Measurements from ENCODE around the gene BRSK2. TPM values are rescaled to one million over a fixed set of nuclear protein-coding genes. Genes with fewer than 3 reads are reported as not detected.

Gene BRSK2
- total RNA-seq, 1 experiment from 2014 or later, result 1.2 TPM

DNA sequence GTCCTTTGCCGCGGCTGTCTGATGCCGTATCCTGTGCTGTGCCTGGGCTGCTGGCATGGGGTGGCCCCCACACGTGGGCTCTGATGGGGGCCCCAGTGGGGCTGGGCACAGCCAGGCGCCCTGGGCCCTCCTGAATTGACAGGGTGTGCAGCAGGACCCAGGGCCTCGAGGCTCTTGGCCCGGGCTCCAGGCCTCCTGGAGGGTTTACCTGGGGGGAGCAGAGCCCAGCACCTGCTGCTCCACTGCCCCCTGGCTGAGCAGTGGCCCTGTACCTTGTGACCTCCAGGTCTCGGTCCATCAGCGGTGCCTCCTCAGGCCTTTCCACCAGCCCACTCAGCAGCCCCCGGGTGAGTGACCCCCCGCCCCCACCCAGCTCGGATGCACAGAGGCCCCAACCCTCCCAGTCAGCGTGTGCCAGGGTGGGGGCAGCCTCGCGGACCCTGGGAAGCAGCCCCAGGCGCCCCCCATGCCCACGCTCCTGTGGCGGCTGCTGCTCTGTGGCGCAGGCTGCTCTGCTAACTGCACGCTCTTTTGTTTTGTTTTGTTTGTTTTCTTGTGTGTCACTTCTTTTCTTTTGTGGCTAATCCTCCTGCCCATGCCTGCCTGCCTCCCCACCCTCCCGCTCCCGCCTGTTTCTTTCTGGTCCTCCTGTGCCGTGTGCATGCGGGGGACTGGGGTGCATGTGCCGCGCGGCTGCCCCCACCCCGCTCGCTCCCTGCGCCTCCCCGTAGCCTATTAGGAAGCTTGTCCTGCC lies 59.9 kb downstream of the BRSK2 start:
- Histone ChIP-seq H3K27ac (ENCODE audit: low read length) (no peak overlapping the region), H3K9me2 (replicated peaks; ENCODE audit: low read length) (no peaks in the 10 kb centered on the region), H3K4me2 (ENCODE audit: low read length) (no peak overlapping the region), H2AFZ (ENCODE audit: low read length) (no peak overlapping the region), H4K20me1 (ENCODE audit: low read length) (no peaks in the 10 kb centered on the region), H3K79me2 (ENCODE audit: low read length) (no peaks in the 10 kb centered on the region), H3K4me1 (ENCODE audit: insufficient read depth, low read length) (peaks cover 10% of the 10 kb centered on the region; the same call in 1 of the 2 replicates), H3K9me3 (ENCODE audit: low read length) (no peaks in the 10 kb centered on the region), H3K36me3 (ENCODE audit: low read depth, low read length) (no peaks in the 10 kb centered on the region), H3K4me3 (ENCODE audit: low read length) (no peak overlapping the region), H3F3A (ENCODE audit: low read length, unreplicated experiment) (no peaks in the 10 kb centered on the region), H3K27me3 (ENCODE audit: low read length) (no peaks in the 10 kb centered on the region), H3K9ac (ENCODE audit: low read length) (no peak overlapping the region)
- ChIA-PET POLR2A (ENCODE audit: unreplicated experiment) (no interaction called here), CTCF (no interaction called here)
- intact Hi-C loops (cut with micrococcal nuclease), result no loop called here
- peak; percentile 15 for DNase-seq
- ATAC-seq, result no peak
- BruUV-seq (replicated peaks), result no TSS peak
- TF ChIP-seq EZH2 (IDR thresholded peaks at IDR 0.05; ENCODE audit: low read length, unreplicated experiment), result no peak
- TF ChIP-seq EZH2phosphoT487 (IDR thresholded peaks at IDR 0.05; ENCODE audit: borderline replicate concordance, low read length), result no peak
- TF ChIP-seq, protein P1, sequence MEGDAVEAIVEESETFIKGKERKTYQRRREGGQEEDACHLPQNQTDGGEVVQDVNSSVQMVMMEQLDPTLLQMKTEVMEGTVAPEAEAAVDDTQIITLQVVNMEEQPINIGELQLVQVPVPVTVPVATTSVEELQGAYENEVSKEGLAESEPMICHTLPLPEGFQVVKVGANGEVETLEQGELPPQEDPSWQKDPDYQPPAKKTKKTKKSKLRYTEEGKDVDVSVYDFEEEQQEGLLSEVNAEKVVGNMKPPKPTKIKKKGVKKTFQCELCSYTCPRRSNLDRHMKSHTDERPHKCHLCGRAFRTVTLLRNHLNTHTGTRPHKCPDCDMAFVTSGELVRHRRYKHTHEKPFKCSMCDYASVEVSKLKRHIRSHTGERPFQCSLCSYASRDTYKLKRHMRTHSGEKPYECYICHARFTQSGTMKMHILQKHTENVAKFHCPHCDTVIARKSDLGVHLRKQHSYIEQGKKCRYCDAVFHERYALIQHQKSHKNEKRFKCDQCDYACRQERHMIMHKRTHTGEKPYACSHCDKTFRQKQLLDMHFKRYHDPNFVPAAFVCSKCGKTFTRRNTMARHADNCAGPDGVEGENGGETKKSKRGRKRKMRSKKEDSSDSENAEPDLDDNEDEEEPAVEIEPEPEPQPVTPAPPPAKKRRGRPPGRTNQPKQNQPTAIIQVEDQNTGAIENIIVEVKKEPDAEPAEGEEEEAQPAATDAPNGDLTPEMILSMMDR (conservative IDR thresholded peaks at IDR 0.05; ENCODE audit: low read depth, low read length), result no peak

DNA sequence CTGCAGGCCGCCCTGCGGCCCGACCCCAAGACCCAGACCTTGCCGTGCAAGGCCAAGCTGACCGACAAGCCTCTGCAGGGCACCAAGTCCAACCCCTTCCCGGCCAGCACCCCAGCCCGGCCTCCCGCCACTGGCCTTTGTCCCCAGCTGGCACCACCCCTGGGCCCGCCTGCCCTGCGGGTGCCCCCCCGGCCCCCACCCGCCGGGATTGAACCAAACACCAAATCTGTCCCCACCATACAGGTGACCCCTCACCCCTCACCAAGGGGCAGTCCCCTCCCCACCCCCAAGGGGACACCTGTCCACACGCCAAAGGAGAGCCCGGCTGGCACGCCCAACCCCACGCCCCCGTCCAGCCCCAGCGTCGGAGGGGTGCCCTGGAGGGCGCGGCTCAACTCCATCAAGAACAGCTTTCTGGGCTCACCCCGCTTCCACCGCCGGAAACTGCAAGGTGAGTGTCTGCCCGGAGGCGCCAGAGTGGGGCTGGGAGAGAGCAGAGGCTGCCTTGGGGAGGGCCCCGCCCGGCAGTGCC lies 60.7 kb downstream of the BRSK2 start:
- Histone ChIP-seq H3K9me3 (ENCODE audit: low read length) (no peaks in the 10 kb centered on the region), H3K27ac (ENCODE audit: low read length) (no peak overlapping the region), H2AFZ (ENCODE audit: low read length) (no peak overlapping the region), H3K9me2 (replicated peaks; ENCODE audit: low read length) (no peaks in the 10 kb centered on the region), H3K4me2 (ENCODE audit: low read length) (peak overlapping the region; percentile 37; the same call in 1 of the 2 replicates), H4K20me1 (ENCODE audit: low read length) (no peaks in the 10 kb centered on the region), H3K9ac (ENCODE audit: low read length) (no peak overlapping the region), H3K79me2 (ENCODE audit: low read length) (no peaks in the 10 kb centered on the region), H3K4me3 (ENCODE audit: low read length) (no peak overlapping the region), H3K36me3 (ENCODE audit: low read depth, low read length) (no peaks in the 10 kb centered on the region), H3K27me3 (ENCODE audit: low read length) (no peaks in the 10 kb centered on the region), H3K4me1 (ENCODE audit: insufficient read depth, low read length) (peaks cover 10% of the 10 kb centered on the region; the same call in 1 of the 2 replicates), H3F3A (ENCODE audit: low read length, unreplicated experiment) (no peaks in the 10 kb centered on the region)
- ChIA-PET CTCF (no interaction called here), POLR2A (ENCODE audit: unreplicated experiment) (no interaction called here)
- intact Hi-C loops (cut with micrococcal nuclease), result no loop called here
- peak; percentile 31 for DNase-seq
- TF ChIP-seq EZH2 (IDR thresholded peaks at IDR 0.05; ENCODE audit: low read length, unreplicated experiment) (no peak), EZH2phosphoT487 (IDR thresholded peaks at IDR 0.05; ENCODE audit: borderline replicate concordance, low read length) (no peak)
- TF ChIP-seq, protein P1 (conservative IDR thresholded peaks at IDR 0.05; ENCODE audit: low read depth, low read length), result no peak
- ATAC-seq, result no peak
- no TSS peak for BruUV-seq (replicated peaks)
